ENCODE results near the gene ETV3L.

Gene ETV3L

DNA sequence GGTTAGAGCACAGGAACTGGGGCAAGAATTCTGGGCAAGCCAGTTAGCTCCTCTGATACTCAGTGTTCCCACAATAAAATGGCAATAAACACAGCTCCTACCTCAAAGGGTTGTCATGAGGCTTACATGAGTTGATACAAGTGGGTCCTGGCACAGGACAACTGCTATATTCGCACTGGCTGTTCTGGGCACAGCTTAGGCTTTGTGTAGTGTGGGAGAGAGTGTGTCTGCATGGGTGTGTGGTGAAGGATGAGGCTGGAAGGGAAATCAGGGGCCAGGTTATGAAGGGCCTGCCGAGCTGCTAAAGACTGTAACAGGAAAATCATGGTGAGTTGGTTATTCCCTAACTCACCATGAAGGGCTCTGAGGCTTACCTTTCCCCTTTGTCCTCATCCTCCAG lies 19.8 kb upstream of the ETV3L start:
- H3K36me3 ChIP-seq (ENCODE audit: control insufficient read depth, insufficient read depth, low read length): no peaks in the 10 kb centered on the region
- H3K27me3 ChIP-seq (ENCODE audit: control insufficient read depth, insufficient read depth, low read length): no peaks in the 10 kb centered on the region
- H3K4me3 ChIP-seq (ENCODE audit: low read length): no peak overlapping the region
- no peak overlapping the region for H3K27ac ChIP-seq (ENCODE audit: low read depth, low read length)
- H3K9ac ChIP-seq (ENCODE audit: low read length): no peak overlapping the region
- no peaks in the 10 kb centered on the region for H3K4me1 ChIP-seq (ENCODE audit: control insufficient read depth, insufficient read depth, low read length)

DNA sequence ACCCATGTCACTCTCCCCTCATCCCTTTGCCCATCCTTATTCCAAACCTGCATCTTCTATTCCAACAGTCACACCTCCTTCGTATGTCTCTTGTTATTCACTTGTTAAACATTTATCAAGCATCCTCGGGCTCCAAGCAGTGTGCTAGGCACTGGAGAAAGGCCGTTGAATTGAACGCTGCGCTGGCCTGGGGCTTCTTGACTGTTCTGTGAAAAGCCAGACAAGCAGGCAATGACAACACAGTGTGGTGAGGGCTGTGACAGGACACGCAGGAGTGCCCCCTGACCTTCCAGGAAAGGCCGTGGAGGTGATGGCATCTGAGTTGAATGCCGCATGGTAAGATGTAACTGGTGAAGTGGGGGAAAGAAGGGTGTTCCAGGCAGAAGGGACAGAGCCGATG lies 19.4 kb upstream of the ETV3L start:
- H3K27ac ChIP-seq (ENCODE audit: low read depth, low read length): no peak overlapping the region
- no peak overlapping the region for H3K4me3 ChIP-seq (ENCODE audit: low read length)
- H3K27me3 ChIP-seq (ENCODE audit: control insufficient read depth, insufficient read depth, low read length): no peaks in the 10 kb centered on the region
- no peaks in the 10 kb centered on the region for H3K36me3 ChIP-seq (ENCODE audit: control insufficient read depth, insufficient read depth, low read length)
- no peaks in the 10 kb centered on the region for H3K4me1 ChIP-seq (ENCODE audit: control insufficient read depth, insufficient read depth, low read length)
- H3K9ac ChIP-seq (ENCODE audit: low read length): no peak overlapping the region

DNA sequence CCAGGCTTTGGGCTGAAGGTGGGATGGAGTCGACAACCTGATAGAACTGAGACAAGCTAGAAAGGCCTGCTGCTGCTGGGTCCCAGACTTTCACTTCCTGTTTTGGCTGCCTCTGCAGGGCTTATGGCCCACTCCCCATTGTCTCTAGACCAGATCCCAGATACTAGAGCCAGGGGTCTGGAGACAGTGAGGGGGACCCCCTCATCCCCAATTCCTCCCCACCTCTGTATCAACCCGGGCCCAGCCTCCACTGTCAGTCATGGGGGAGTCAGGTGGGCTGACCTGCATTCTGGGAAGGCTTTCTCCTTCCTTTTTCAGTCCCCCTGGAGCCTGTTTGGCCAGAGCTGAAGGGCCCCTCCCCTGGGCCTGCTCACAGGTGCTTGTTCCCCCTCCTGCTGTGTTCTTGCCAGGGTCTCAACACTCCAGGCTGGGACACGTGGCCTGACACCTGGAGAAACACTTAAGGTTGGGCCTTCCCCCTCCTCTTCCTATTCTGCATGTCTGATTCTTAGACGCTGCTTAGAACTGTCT lies 18.0 kb upstream of the ETV3L start:
- no peaks in the 10 kb centered on the region for H3K4me1 ChIP-seq (ENCODE audit: control insufficient read depth, insufficient read depth, low read length)
- H3K9ac ChIP-seq (ENCODE audit: low read length): no peak overlapping the region
- no peak overlapping the region for H3K4me3 ChIP-seq (ENCODE audit: low read length)
- no peak overlapping the region for H3K27ac ChIP-seq (ENCODE audit: low read depth, low read length)
- H3K36me3 ChIP-seq (ENCODE audit: control insufficient read depth, insufficient read depth, low read length): no peaks in the 10 kb centered on the region
- H3K27me3 ChIP-seq (ENCODE audit: control insufficient read depth, insufficient read depth, low read length): peaks cover 3% of the 10 kb centered on the region

DNA sequence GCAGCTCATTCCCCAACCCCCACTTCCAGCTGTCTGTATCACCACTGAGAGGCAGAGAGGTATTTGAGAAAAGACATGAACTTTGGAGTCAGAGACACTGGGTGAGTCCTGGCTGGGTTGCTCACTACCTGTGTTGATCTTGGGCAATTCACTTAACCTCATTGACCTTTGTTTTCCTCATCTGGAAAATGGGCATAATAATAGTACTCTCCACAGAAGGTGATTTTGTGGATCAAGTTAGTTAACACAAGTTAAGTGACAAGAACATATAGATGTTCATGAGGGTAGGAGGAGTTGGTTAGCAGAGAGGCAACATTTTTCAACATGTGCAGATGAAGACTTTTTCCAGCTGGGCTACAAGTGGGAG lies 17.1 kb upstream of the ETV3L start:
- no peak overlapping the region for H3K9ac ChIP-seq (ENCODE audit: low read length)
- H3K4me3 ChIP-seq (ENCODE audit: low read length): no peak overlapping the region
- peaks cover 5% of the 10 kb centered on the region for H3K27me3 ChIP-seq (ENCODE audit: control insufficient read depth, insufficient read depth, low read length)
- no peak overlapping the region for H3K27ac ChIP-seq (ENCODE audit: low read depth, low read length)
- no peaks in the 10 kb centered on the region for H3K36me3 ChIP-seq (ENCODE audit: control insufficient read depth, insufficient read depth, low read length)
- no peaks in the 10 kb centered on the region for H3K4me1 ChIP-seq (ENCODE audit: control insufficient read depth, insufficient read depth, low read length)

DNA sequence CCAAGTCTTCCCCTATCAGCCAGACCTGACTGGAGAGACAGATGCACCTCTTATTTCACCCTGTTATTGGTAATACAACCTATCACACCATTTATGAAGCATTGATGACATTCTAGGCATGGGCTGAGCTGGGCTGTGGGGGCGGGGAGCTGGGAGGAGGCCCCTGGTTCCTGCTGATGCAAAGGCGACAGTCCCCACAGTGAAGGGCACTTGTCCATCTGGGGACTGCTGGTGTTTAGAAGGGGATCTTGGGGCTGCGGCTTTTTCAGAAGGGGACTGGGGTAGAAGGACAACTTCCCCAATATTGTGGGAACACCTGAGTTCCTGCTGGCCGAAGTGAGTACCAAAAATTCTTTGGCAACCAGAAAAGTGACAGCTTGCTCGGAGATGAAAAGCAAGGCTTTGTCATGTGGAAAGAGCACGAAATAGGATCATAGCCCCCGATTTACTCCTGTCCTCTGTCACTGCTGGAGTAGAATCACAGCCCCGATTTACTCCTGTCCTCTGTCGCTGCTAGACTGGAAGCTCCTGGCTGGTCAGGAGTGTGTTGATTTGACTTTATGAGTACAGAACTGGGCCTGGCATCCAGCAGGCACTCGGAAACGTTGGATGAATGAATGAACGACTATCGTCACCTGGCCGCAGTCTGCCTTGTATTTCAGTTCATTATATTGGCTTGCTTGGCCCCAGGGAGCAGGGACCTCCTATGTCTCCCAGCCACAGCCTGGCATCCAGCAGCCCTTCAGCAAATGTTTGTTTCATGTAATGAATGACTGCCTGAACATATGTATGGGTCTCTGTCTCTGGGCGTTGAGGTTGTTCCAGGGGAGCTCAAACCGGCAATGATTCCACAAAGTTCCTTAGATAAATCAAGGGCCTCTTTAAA lies 16.5 kb upstream of the ETV3L start:
- no peak overlapping the region for H3K4me3 ChIP-seq (ENCODE audit: low read length)
- H3K27me3 ChIP-seq (ENCODE audit: control insufficient read depth, insufficient read depth, low read length): peaks cover 5% of the 10 kb centered on the region
- H3K9ac ChIP-seq (ENCODE audit: low read length): no peak overlapping the region
- H3K36me3 ChIP-seq (ENCODE audit: control insufficient read depth, insufficient read depth, low read length): no peaks in the 10 kb centered on the region
- H3K27ac ChIP-seq (ENCODE audit: low read depth, low read length): no peak overlapping the region
- no peaks in the 10 kb centered on the region for H3K4me1 ChIP-seq (ENCODE audit: control insufficient read depth, insufficient read depth, low read length)

DNA sequence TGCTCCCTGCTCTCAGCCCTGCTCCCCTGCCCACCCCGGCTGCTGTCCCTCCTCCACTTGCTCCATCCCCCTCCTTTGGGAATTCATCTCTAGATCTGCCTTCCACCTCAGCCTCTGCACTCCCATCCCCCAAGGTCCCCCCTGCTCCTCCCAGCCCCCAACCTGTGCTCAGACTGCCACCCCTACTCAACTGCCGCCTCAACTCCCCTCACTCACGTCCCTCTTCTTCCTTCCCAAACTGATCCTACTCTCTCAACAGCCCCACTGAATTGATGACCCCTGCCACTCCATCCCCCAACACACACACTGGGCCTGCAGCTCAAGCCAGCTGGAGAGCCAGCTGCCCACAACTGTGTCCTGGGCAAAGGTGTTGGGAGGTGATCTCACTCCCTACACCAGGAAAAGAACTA lies 15.8 kb upstream of the ETV3L start:
- Histone ChIP-seq H3K4me1 (ENCODE audit: control insufficient read depth, insufficient read depth, low read length) (no peaks in the 10 kb centered on the region), H3K27me3 (ENCODE audit: control insufficient read depth, insufficient read depth, low read length) (peaks cover 5% of the 10 kb centered on the region), H3K9ac (ENCODE audit: low read length) (no peak overlapping the region), H3K4me3 (ENCODE audit: low read length) (no peak overlapping the region), H3K27ac (ENCODE audit: low read depth, low read length) (no peak overlapping the region), H3K36me3 (ENCODE audit: control insufficient read depth, insufficient read depth, low read length) (no peaks in the 10 kb centered on the region)

DNA sequence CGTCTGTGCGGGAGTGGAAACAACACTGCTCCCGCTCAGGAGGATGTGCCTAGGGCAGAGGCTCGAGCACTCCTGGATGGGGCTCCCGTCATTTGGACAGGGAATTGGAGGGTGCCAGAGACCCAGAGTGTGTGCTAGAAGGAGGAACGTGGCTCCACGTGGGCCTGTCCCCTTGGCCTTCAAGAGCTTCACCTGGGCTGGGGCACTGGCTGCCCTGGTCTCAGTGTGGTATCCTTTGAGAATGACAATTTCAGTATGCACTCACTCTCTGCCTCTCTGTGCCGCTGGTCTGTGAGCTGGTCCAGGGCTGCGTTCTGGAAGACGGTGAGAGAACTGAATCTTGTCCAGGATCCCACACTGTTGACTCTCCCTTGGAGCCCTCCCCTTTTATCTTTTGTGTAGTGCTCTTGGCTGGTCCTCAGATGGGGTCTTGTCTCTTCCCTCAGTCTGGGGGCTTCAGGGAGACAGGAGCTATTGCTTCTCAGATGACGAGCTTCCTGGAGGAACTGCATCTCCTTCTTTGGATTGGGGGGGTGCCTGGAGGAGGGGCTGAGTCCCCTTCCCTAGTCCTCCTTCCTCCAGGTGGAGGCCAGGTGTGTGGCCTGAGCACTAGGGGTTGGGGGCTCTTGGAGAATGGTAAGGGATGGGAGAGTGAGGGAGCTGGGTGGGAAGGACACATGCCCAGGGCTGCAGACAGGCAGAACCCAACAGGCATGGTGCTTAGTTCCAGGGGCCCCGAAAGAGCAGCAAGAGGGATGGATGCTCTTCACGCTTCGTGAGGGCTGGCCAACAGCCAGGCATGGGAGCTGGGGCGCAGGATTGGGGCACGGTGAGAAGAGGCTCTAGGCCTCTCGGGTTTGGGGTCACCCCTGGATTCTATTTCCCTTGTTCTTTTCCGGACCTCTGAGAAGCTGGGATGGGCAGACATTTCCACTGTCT lies 14.8 kb upstream of the ETV3L start:
- no peak overlapping the region for H3K4me3 ChIP-seq (ENCODE audit: low read length)
- no peaks in the 10 kb centered on the region for H3K36me3 ChIP-seq (ENCODE audit: control insufficient read depth, insufficient read depth, low read length)
- peaks cover 9% of the 10 kb centered on the region for H3K27me3 ChIP-seq (ENCODE audit: control insufficient read depth, insufficient read depth, low read length)

DNA sequence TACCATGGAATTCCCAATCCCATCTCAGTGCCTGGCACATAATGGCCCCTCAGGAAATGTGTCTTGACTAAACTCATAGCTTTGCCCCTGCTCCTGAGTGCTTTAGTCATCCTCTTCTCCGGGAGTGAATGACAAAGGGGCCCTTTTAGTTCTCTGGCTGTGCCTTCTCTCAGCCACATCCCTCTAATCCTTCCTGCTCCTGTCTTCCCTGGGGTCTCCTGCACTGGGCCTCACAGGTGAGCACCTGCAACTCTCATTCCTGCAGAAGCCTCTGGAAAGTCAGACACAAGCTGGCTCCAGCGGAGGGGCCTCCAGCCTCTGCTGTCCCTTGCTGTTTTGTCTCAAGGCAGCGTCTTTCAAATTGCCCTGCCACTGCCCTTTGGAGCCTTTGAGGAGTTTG lies 14.0 kb upstream of the ETV3L start:
- H3K4me1 ChIP-seq (ENCODE audit: control insufficient read depth, insufficient read depth, low read length): no peaks in the 10 kb centered on the region
- no peak overlapping the region for H3K27ac ChIP-seq (ENCODE audit: low read depth, low read length)
- H3K36me3 ChIP-seq (ENCODE audit: control insufficient read depth, insufficient read depth, low read length): no peaks in the 10 kb centered on the region
- no peak overlapping the region for H3K9ac ChIP-seq (ENCODE audit: low read length)
- H3K27me3 ChIP-seq (ENCODE audit: control insufficient read depth, insufficient read depth, low read length): peaks cover 14% of the 10 kb centered on the region
- no peak overlapping the region for H3K4me3 ChIP-seq (ENCODE audit: low read length)

More for the DNA sequence above, 14.8 kb upstream of the ETV3L start:
- no peak overlapping the region for H3K27ac ChIP-seq (ENCODE audit: low read depth, low read length)
- H3K4me1 ChIP-seq (ENCODE audit: control insufficient read depth, insufficient read depth, low read length): no peaks in the 10 kb centered on the region
- no peak overlapping the region for H3K9ac ChIP-seq (ENCODE audit: low read length)

DNA sequence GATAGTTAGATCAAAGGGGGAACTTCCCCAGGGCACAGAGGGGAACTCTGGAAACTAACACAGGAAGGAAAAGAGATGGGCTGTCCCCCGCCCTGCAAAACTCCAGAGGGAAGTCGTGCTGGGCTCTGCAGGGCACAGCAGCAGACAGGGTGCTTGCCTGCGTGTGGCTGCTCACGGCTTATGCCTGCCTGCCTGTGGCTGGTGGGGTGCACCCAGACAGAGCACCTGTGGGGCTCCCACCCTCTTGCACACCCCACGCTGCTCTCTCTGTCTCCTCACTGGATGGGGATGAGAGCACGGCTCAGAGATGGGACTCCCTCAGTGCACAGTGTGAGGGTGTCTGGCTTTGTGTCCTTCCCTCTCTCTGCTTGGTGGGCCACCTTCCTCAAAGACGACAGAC lies 13.5 kb upstream of the ETV3L start:
- Histone ChIP-seq H3K4me1 (ENCODE audit: control insufficient read depth, insufficient read depth, low read length) (no peaks in the 10 kb centered on the region), H3K27ac (ENCODE audit: low read depth, low read length) (no peak overlapping the region), H3K4me3 (ENCODE audit: low read length) (no peak overlapping the region), H3K9ac (ENCODE audit: low read length) (no peak overlapping the region), H3K36me3 (ENCODE audit: control insufficient read depth, insufficient read depth, low read length) (no peaks in the 10 kb centered on the region), H3K27me3 (ENCODE audit: control insufficient read depth, insufficient read depth, low read length) (peaks cover 15% of the 10 kb centered on the region)

DNA sequence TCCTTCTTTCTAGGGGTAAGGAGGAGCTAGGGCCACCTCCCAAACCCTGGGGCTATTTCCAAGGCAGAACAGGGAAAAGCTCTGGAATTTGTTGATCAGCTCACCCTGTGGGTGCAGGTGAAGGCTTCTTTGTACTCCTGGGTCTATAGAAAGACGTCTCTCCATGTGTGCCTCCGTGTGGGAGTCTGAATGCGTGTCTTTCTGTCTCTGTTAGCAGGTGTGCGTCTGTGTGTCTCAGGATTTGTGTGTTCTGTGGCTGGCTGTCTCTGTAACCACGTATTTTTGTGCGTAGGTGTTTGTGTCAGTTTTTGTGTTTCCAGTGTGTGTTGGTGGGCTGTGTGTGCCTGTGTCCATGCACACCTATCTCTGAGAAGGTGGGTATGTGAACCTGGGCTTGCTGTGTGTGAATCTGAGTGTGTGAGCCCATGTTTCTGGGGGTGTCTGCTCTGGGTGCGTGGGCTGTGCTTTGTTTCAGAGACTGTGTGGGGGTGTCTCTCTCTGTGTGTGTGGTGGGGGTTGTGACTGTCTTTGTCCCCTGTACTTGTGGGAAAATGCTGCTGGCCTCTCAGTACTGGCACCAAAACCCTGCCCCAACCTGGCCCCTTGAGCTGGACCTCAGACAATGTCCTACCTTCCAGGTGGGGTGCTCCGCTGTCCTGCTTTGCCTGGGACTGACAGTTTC lies 12.7 kb upstream of the ETV3L start:
- no peaks in the 10 kb centered on the region for H3K36me3 ChIP-seq (ENCODE audit: control insufficient read depth, insufficient read depth, low read length)

DNA sequence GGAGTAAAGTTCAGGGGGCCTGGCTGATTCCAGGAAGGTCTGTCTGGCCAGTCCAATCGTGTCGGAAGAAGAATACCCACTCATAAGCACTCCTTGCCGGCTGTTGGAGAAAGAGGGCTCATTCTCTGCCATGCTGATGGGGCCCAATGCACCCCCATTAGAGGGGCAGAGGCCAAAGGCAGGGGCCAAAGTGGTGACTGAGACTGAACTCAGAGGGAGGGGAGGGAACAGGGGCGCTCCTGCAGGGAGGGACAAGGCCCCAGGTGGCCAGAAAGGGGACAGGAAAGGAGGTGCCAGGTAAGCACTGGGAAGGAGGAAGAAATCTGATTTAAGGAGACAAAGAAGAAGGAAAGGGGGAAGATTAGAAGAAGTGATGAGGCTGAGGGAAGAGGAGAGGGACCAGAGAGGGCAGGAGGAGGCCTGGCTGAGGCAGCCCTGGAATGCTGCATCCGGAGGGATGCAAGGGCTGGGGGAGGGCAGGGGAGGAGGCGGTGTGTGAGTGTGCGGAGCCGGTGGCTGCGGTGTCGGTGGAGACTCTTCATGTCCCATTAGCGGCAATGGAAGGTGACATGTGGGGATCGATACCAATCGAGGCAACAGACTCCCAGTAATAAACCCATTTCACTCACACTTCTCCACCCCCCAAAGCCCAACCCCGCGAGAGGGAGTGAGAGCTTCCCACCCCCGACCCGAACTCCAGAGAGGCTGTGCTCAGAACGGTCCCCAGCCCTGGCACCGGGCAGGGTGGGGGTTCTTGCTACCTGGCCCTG lies 12.0 kb upstream of the ETV3L start:
- Histone ChIP-seq H3K4me1 (ENCODE audit: control insufficient read depth, insufficient read depth, low read length) (no peaks in the 10 kb centered on the region), H3K4me3 (ENCODE audit: low read length) (no peak overlapping the region), H3K9ac (ENCODE audit: low read length) (no peak overlapping the region), H3K36me3 (ENCODE audit: control insufficient read depth, insufficient read depth, low read length) (no peaks in the 10 kb centered on the region), H3K27me3 (ENCODE audit: control insufficient read depth, insufficient read depth, low read length) (peaks cover 19% of the 10 kb centered on the region), H3K27ac (ENCODE audit: low read depth, low read length) (no peak overlapping the region)

More for the DNA sequence above, 12.7 kb upstream of the ETV3L start:
- no peak overlapping the region for H3K4me3 ChIP-seq (ENCODE audit: low read length)
- H3K9ac ChIP-seq (ENCODE audit: low read length): no peak overlapping the region
- H3K27me3 ChIP-seq (ENCODE audit: control insufficient read depth, insufficient read depth, low read length): peaks cover 18% of the 10 kb centered on the region
- no peaks in the 10 kb centered on the region for H3K4me1 ChIP-seq (ENCODE audit: control insufficient read depth, insufficient read depth, low read length)
- no peak overlapping the region for H3K27ac ChIP-seq (ENCODE audit: low read depth, low read length)

All from rectal smooth muscle tissue (tissue), 1 donor.